HL-60 (cell line): Measurements from ENCODE around the gene KIAA0408.

Experiments used
- CTCF ChIP-seq: IDR thresholded peaks from one replicate; pipeline ENCODE4 v1.5.1; 2011; ENCODE audit warnings: low read length, control low read depth, inconsistent platforms; ENCODE audit not compliant: insufficient read depth
- GABPA ChIP-seq: IDR thresholded peaks from 2 replicates; pipeline ENCODE4 v1.6.1; 2012; ENCODE audit warnings: low read depth
- POLR2AphosphoS5 ChIP-seq: IDR thresholded peaks from 2 replicates; pipeline ENCODE4 v1.6.1; 2012; ENCODE audit warnings: low read depth
- REST ChIP-seq: IDR thresholded peaks from 2 replicates; pipeline ENCODE4 v1.6.1; 2012; ENCODE audit warnings: low read depth; ENCODE audit not compliant: insufficient replicate concordance
- SPI1 ChIP-seq: IDR thresholded peaks from 2 replicates; pipeline ENCODE4 v1.6.1; 2012; ENCODE audit warnings: low read depth, mild to moderate bottlenecking, borderline replicate concordance

GRCh38 chr6:127506894-127507293, 47.7 kb upstream of the KIAA0408 start:
- TF ChIP-seq CTCF (no peak), REST (no peak), POLR2AphosphoS5 (no peak), GABPA (no peak), SPI1 (no peak)
